PC-9 (cell line): Measurements from ENCODE around the gene TMPRSS11A. TPM values are rescaled to one million over a fixed set of nuclear protein-coding genes. Genes with fewer than 3 reads are reported as not detected.

ENCODE experiments used
- BruUV-seq: library from RNA; stranded (reverse); fragments of 400-500 nt; replicated peaks from 2 replicates; lab custom pipeline; 2021; lab: Mats Ljungman, UMichigan
- CTCF ChIA-PET: fragments of 300-600 bp; sonication (Branson Sonifier 250); formaldehyde crosslinking; loops from one replicate; lab custom pipeline; 2022; ENCODE audit warnings: antibody characterized with exemption; lab: Charles Lee
- POLR2A ChIA-PET: fragments of 300-600 bp; sonication (Branson Sonifier 250); formaldehyde crosslinking; loops from one replicate; lab custom pipeline; 2022; ENCODE audit warnings: antibody characterized with exemption; ENCODE audit not compliant: unreplicated experiment; lab: Charles Lee
- DNase-seq, 2 experiments: peaks; one replicate each; pipeline versions ENCODE4 v3.0.0 to v3.0.0-alpha.2; 2015 to 2022; ENCODE audit warnings: mixed read lengths in 1 of 2
- H2AFZ ChIP-seq: fragments of 200-600 bp; sonication (generic); 2 replicates; pipeline ENCODE4 v1.8.1; 2017; ENCODE audit warnings: antibody characterized with exemption
- H3F3A ChIP-seq: fragments of 200-600 bp; sonication (generic); 2 replicates; pipeline ENCODE4 v1.8.1; 2017; ENCODE audit warnings: antibody characterized with exemption, mild to moderate bottlenecking, low read depth; ENCODE audit not compliant: insufficient read depth
- H3K27ac ChIP-seq: fragments of 200-600 bp; sonication (generic); 2 replicates; pipeline ENCODE4 v1.6.1; 2016; ENCODE audit warnings: mixed run types
- H3K27me3 ChIP-seq: fragments of 200-600 bp; sonication (generic); 2 replicates; pipeline ENCODE4 v1.6.1; 2016; ENCODE audit warnings: low read depth, mixed run types; ENCODE audit not compliant: insufficient read depth
- H3K36me3 ChIP-seq: fragments of 200-600 bp; sonication (generic); 2 replicates; pipeline ENCODE4 v1.6.1; 2016; ENCODE audit warnings: low read depth, mixed run types
- H3K4me1 ChIP-seq: fragments of 200-600 bp; sonication (generic); replicated peaks from 2 replicates; pipeline ENCODE4 v1.6.1; 2016; ENCODE audit warnings: mixed run types; ENCODE audit not compliant: insufficient read depth
- H3K4me2 ChIP-seq: fragments of 200-600 bp; sonication (generic); 2 replicates; pipeline ENCODE4 v1.6.1; 2017; ENCODE audit warnings: mixed run types
- H3K4me3 ChIP-seq: fragments of 200-600 bp; sonication (generic); 2 replicates; pipeline ENCODE4 v1.6.1; 2016; ENCODE audit warnings: mixed run types
- H3K79me2 ChIP-seq: fragments of 200-600 bp; sonication (generic); 2 replicates; pipeline ENCODE4 v1.6.1; 2017; ENCODE audit warnings: low read depth, mixed run types
- H3K9me2 ChIP-seq: fragments of 200-600 bp; sonication (generic); 2 replicates; pipeline ENCODE4 v1.8.1; 2017; ENCODE audit warnings: mild to moderate bottlenecking; ENCODE audit not compliant: insufficient read depth
- H3K9me3 ChIP-seq: fragments of 200-600 bp; sonication (generic); 2 replicates; pipeline ENCODE4 v1.8.1; 2016; ENCODE audit warnings: low read depth; ENCODE audit not compliant: insufficient read depth
- H4K20me1 ChIP-seq: fragments of 200-600 bp; sonication (generic); 2 replicates; pipeline ENCODE4 v1.8.1; 2017; ENCODE audit not compliant: insufficient read depth
- CTCF ChIP-seq: fragments of 200-600 bp; sonication (generic); conservative IDR thresholded peaks from 2 replicates; pipeline ENCODE4 v1.6.1; 2017; ENCODE audit warnings: mixed run types, antibody characterized with exemption, mild to moderate bottlenecking, moderate library complexity
- EZH2 ChIP-seq: fragments of 200-600 bp; sonication (generic); IDR thresholded peaks from 2 replicates; pipeline ENCODE4 v1.8.0; 2017; ENCODE audit warnings: antibody characterized with exemption, low read depth
- intact Hi-C: fragments of 100-400 bp; cut with micrococcal nuclease; formaldehyde crosslinking; loops from one replicate; pipeline ENCODE4 v1.10.0; 2022; ENCODE audit not compliant: unreplicated experiment
- total RNA-seq: library from RNA; stranded (reverse); gene quantifications from 2 replicates; pipeline ENCODE4 v1.2.3, GENCODE V29; 2021

TMPRSS11A gene
- total RNA-seq, 1 experiment from 2014 or later: not detected

DNA sequence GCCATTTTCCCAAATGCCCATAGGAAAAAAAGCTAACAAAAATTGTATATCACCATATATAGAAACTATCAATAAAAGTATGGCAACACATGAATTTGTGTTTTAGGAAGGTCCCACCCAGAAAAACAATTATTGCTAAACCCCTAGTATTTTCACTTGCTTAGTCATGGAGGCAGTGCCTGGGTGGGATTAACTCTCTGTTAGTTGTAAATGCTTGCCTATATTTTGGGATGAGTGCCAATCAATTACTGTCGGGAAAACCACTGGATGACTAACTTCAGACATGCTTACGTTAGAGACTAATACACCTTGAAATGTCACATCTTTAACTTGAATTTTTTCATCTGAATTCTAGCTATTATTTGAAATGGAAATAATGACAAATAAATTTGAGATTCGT, 33.9 kb downstream of the TMPRSS11A start:
- Histone ChIP-seq H2AFZ (no peak overlapping the region), H3K4me2 (no peak overlapping the region), H3K27ac (no peak overlapping the region), H3K4me1 (no peaks in the 10 kb centered on the region), H3K27me3 (no peaks in the 10 kb centered on the region), H3K79me2 (no peaks in the 10 kb centered on the region), H4K20me1 (no peaks in the 10 kb centered on the region), H3K9me2 (no peaks in the 10 kb centered on the region), H3K36me3 (no peaks in the 10 kb centered on the region), H3F3A (no peaks in the 10 kb centered on the region), H3K4me3 (no peak overlapping the region), H3K9me3 (no peaks in the 10 kb centered on the region)
- ChIA-PET CTCF (no interaction called here), POLR2A (no interaction called here)
- no TSS peak for BruUV-seq
- TF ChIP-seq CTCF (no peak), EZH2 (no peak)
- intact Hi-C loops: no loop called here
- no peak for DNase-seq

GRCh38 chr4:67928546-67928945, 34.7 kb downstream of the TMPRSS11A start:
- CTCF ChIA-PET: no interaction called here
- Histone ChIP-seq H3K9me3 (no peaks in the 10 kb centered on the region), H3F3A (no peaks in the 10 kb centered on the region), H3K36me3 (no peaks in the 10 kb centered on the region), H3K27ac (no peak overlapping the region), H3K4me2 (no peak overlapping the region), H3K9me2 (no peaks in the 10 kb centered on the region), H2AFZ (no peak overlapping the region), H3K4me1 (no peaks in the 10 kb centered on the region), H4K20me1 (no peaks in the 10 kb centered on the region), H3K79me2 (no peaks in the 10 kb centered on the region), H3K4me3 (no peak overlapping the region), H3K27me3 (no peaks in the 10 kb centered on the region)
- POLR2A ChIA-PET: no interaction called here
- intact Hi-C loops: no loop called here
- TF ChIP-seq EZH2 (no peak), CTCF (no peak)
- DNase-seq: no peak
- no TSS peak for BruUV-seq

DNA sequence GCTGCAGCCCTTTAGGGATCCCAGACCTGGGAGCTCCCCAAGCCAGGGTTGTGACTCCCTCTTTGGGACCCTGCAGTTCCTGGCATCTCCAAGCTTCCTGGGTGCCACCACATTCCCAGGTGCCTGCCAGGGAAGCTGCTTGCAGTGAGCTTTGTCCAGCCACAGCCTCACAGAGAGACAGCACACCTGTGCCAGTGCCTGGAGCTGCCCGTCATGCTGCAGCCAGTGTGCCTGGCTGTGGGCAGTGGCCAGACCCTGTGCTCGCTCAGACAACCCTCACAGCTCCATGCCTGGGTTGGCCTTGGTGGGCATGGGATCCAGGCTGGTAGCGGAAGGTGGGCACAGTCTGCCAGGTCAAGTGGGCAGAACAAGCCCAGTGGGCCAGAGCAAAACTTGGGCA, 36.0 kb downstream of the TMPRSS11A start:
- ChIA-PET CTCF (no interaction called here), POLR2A (no interaction called here)
- Histone ChIP-seq H3K27ac (no peak overlapping the region), H3K9me3 (no peaks in the 10 kb centered on the region), H2AFZ (no peak overlapping the region), H3K36me3 (no peaks in the 10 kb centered on the region), H3K27me3 (no peaks in the 10 kb centered on the region), H3F3A (no peaks in the 10 kb centered on the region), H3K79me2 (no peaks in the 10 kb centered on the region), H4K20me1 (no peaks in the 10 kb centered on the region), H3K4me3 (no peak overlapping the region), H3K4me1 (no peaks in the 10 kb centered on the region), H3K9me2 (no peaks in the 10 kb centered on the region), H3K4me2 (no peak overlapping the region)
- no peak for DNase-seq
- no TSS peak for BruUV-seq
- TF ChIP-seq EZH2 (no peak), CTCF (no peak)
- intact Hi-C loops: no loop called here
